HG03159 (cell line): ENCODE results near the gene NME7.
"Not testable (repeated sequence)": the region's sequence is repeated elsewhere in the genome, so short reads cannot be mapped to it uniquely, and the experiment has no call there.

Source experiments
- ATAC-seq: cut with Tn5 transposase; IDR thresholded peaks from one replicate; pipeline ENCODE4 v1.9.1; 2021; ENCODE audit warnings: mild to moderate bottlenecking, moderate library complexity; ENCODE audit not compliant: unreplicated experiment

The NME7 gene

GRCh38 chr1:169240449-169241232, 127.0 kb downstream of the NME7 start:
- ATAC-seq: no peak

GRCh38 chr1:169236880-169237279, 130.7 kb downstream of the NME7 start:
- ATAC-seq: no peak

- no peak for ATAC-seq
Measured at GRCh38 chr1:169236143-169236542, 131.5 kb downstream of the NME7 start.

- no peak for ATAC-seq
Measured at GRCh38 chr1:169235568-169235967, 132.0 kb downstream of the NME7 start.

- no peak for ATAC-seq
Measured at GRCh38 chr1:169234780-169235179, 132.8 kb downstream of the NME7 start.

- ATAC-seq: no peak
Measured at GRCh38 chr1:169217636-169218035, 150.0 kb downstream of the NME7 start.

- ATAC-seq: no peak
Measured at GRCh38 chr1:169214598-169214997, 153.0 kb downstream of the NME7 start.

GRCh38 chr1:169212088-169212487, 155.5 kb downstream of the NME7 start:
- ATAC-seq: no peak

- ATAC-seq: no peak
Measured at GRCh38 chr1:169207797-169208520, 159.6 kb downstream of the NME7 start.

GRCh38 chr1:169204157-169204556, 163.4 kb downstream of the NME7 start:
- no peak for ATAC-seq

- no peak for ATAC-seq
Measured at GRCh38 chr1:169202791-169203665, 164.6 kb downstream of the NME7 start.

- no peak for ATAC-seq
Measured at GRCh38 chr1:169201084-169201619, 166.4 kb downstream of the NME7 start.

GRCh38 chr1:169200319-169200718, 167.3 kb downstream of the NME7 start:
- no peak for ATAC-seq

- no peak for ATAC-seq
Measured at GRCh38 chr1:169196581-169196980, 171.0 kb downstream of the NME7 start.

GRCh38 chr1:169196161-169196560, 171.4 kb downstream of the NME7 start:
- ATAC-seq: no peak

GRCh38 chr1:169193191-169193850, 174.3 kb downstream of the NME7 start:
- ATAC-seq: no peak

GRCh38 chr1:169186106-169186505, 181.5 kb downstream of the NME7 start:
- no peak for ATAC-seq

- ATAC-seq: no peak
Measured at GRCh38 chr1:169184812-169185211, 182.8 kb downstream of the NME7 start.

GRCh38 chr1:169180174-169180573, 187.4 kb downstream of the NME7 start:
- no peak for ATAC-seq

GRCh38 chr1:169179431-169179830, 188.2 kb downstream of the NME7 start:
- ATAC-seq: not testable (repeated sequence)

GRCh38 chr1:169175461-169175860, 192.1 kb downstream of the NME7 start:
- no peak for ATAC-seq
